Tibial nerve (tissue), 4 donors: ENCODE measurements around the gene ACER2. TPM values are rescaled to one million over a fixed set of nuclear protein-coding genes. Genes with fewer than 3 reads are reported as not detected.

Experiments used
- DNase-seq, 2 donors: peaks; one replicate each; pipeline ENCODE4 v3.0.0-alpha.2; 2019; ENCODE audit warnings: low spot score in 2 of 2
- H3K27ac ChIP-seq, 4 donors: fragments of 200-600 bp; sonication (generic) in 3 of 4; one replicate each; pipeline ENCODE4 v1.5.1; 2017 to 2019; ENCODE audit warnings: mild to moderate bottlenecking in 1 of 4
- H3K27me3 ChIP-seq, 2 donors: fragments of 200-600 bp; sonication (generic) in 1 of 2; one replicate each; pipeline versions ENCODE4 v1.5.1 to v1.6.0; 2017 to 2019
- H3K36me3 ChIP-seq, 3 donors: fragments of 200-600 bp; sonication (generic); one replicate each; pipeline ENCODE4 v1.5.1; 2018 to 2019
- H3K4me1 ChIP-seq, 4 donors: fragments of 200-600 bp; sonication (generic) in 3 of 4; one replicate each; pipeline ENCODE4 v1.5.1; 2017 to 2019
- H3K4me3 ChIP-seq, 4 donors: fragments of 200-600 bp; sonication (generic) in 3 of 4; one replicate each; pipeline ENCODE4 v1.5.1; 2017 to 2019; ENCODE audit warnings: mild to moderate bottlenecking in 1 of 4, moderate library complexity in 1 of 4
- H3K9me3 ChIP-seq, 4 donors: fragments of 200-600 bp; sonication (generic) in 3 of 4; one replicate each; pipeline ENCODE4 v1.5.1; 2017 to 2019
- CTCF ChIP-seq, 5 experiments: fragments of 200-600 bp in 3 of 5; fragments of 450-650 bp in 2 of 5; sonication (generic) in 3 of 5; IDR thresholded peaks; one replicate each; pipeline ENCODE4 v1.5.1; 2016 to 2019; ENCODE audit warnings: antibody characterized with exemption in 5 of 5, mild to moderate bottlenecking in 3 of 5, moderate library complexity in 2 of 5
- EP300 ChIP-seq, 2 donors: sonication (generic); formaldehyde crosslinking; IDR thresholded peaks; one replicate each; pipeline ENCODE4 v1.6.1; 2017; ENCODE audit warnings: antibody characterized with exemption in 2 of 2, mild to moderate bottlenecking in 1 of 2
- POLR2A ChIP-seq, 2 donors: fragments of 450-650 bp; IDR thresholded peaks; one replicate each; pipeline ENCODE4 v1.6.1; 2017; ENCODE audit warnings: antibody characterized with exemption in 2 of 2, mild to moderate bottlenecking in 2 of 2, moderate library complexity in 2 of 2
- WGBS, 2 donors: methylation state at CpG; one replicate each; pipeline ENCODE4 v1.1.5; 2018; 5-methylcytosine and 5-hydroxymethylcytosine counted together
- total RNA-seq, 4 donors: library from RNA; depleted of rRNA; stranded (reverse); fragments of >200 nt; gene quantifications; one replicate each; pipeline ENCODE4 v1.1.0, GENCODE V29; 2016

ACER2 gene
- total RNA-seq, 4 donors from 2014 or later = 3.8 to 11.7 (median 8.9) TPM

DNA sequence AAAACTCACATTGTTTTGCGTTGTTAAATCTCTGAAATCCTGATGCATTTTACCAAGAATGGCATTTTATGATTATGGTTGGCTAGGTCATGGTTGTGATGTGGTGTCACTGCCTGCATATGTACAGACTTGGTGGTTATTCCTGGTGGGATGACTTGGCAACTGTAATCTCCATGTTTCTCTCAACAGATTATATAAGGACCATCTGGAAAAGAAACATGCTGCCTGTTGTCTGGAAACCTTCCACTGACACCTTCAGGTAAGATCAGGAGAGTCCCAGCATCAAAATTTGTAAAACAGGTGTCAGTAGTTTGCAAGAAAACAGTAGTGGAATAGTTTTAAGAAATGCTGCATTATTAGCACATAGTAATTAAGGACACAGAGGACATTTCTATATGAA is 3.0 kb upstream of the ACER2 start:
- Histone ChIP-seq H3K36me3 (no peaks in the 10 kb centered on the region), H3K27me3 (no peaks in the 10 kb centered on the region), H3K4me1 (peaks cover 0 to 23% (median 6%) of the 10 kb centered on the region in 4 donors), H3K4me3 (no peak overlapping the region), H3K27ac (no peak overlapping the region), H3K9me3 (peaks cover 0 to 15% (median 2%) of the 10 kb centered on the region in 4 donors)
- DNase-seq = no peak
- TF ChIP-seq POLR2A (IDR thresholded peaks at IDR 0.05) (no peak), EP300 (IDR thresholded peaks at IDR 0.05) (no peak), CTCF (IDR thresholded peaks at IDR 0.05) (no peak)
- 83 to 84% methylated on average over 1 of the region's 1 CpG for WGBS, 2 donors

DNA sequence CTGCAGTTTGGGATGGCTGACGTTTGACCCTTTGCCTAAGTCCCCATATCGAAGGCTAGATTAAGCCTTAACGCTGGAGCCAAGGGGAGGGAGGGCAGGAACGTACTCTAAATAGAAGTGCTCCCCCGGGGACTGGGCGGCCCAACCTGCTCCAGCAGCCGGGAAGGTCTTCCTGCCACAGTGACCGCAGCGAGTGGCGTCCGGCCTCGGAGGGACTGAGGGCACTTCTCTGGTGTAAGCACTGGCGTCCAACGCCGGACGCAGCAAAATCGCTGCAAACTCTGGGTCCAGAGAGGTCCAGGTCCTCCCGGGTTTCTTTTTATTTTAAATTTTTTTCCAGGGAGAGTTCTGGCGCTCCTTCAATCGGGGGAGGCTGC is 505 bp upstream of the ACER2 start:
- peak in 1 of 2 donors; percentile 42 for DNase-seq
- Histone ChIP-seq H3K9me3 (peaks cover 0 to 8% (median under 1%) of the 10 kb centered on the region in 4 donors), H3K27me3 (no peaks in the 10 kb centered on the region), H3K36me3 (no peaks in the 10 kb centered on the region), H3K4me3 (peak overlapping the region; percentile 49 to 92 (median 76)), H3K27ac (peak overlapping the region; percentile 75 to 85 (median 78)), H3K4me1 (peaks cover 0 to 30% (median 6%) of the 10 kb centered on the region in 4 donors)
- no peak for TF ChIP-seq POLR2A (IDR thresholded peaks at IDR 0.05)
- TF ChIP-seq EP300 (IDR thresholded peaks at IDR 0.05) = no peak
- no peak for TF ChIP-seq CTCF (IDR thresholded peaks at IDR 0.05)
- WGBS, 2 donors = 3% methylated on average over 15 to 20 of the region's 20 CpGs

DNA sequence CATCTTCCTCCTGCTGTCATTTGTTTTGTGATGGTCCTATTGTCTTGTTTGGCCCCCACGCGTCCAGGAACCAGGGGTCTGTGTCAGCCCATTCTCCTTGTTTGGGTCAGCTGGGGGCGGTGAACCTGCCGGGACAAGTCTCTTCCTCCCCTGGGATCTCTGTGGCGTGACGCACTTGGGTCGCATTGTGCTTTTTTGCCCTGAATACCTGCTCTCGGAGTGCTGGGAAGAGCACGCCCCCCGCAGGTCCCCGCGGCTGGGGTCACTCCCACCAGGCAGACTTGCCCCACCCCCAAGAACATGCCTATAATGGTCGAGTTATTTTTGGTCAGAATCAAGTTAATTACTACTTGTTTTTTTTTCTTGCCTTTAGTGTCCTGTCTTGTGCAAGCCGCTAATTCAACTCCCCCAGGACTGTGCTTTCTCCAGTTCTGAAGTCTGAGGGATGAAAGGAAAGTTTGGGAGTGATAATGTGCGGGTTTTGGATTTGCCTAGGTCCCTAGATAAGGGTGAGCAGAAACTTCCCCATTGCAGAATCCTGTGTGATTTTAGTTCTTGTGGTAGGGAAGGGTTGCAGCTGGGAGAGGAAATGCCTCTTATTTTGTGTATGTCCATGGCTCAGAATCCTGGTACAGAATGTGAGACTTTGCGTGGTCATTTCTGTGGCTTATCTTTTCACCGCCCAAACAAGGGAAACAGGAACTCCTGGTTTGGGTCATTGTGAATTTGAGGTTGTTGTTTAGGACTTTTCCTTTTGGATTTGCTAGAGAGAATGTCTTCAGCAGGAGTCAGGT is 789 bp downstream of the ACER2 start:
- Histone ChIP-seq H3K36me3 (no peaks in the 10 kb centered on the region), H3K4me1 (peaks cover 0 to 30% (median 6%) of the 10 kb centered on the region in 4 donors), H3K27me3 (no peaks in the 10 kb centered on the region), H3K27ac (peak overlapping the region; percentile 75 to 85 (median 78)), H3K4me3 (peak overlapping the region; percentile 49 to 92 (median 76)), H3K9me3 (no peaks in the 10 kb centered on the region)
- 8 to 10% methylated on average over 16 to 17 of the region's 17 CpGs for WGBS, 2 donors
- peak in 1 of 2 donors; percentile 26 for DNase-seq
- TF ChIP-seq EP300 (IDR thresholded peaks at IDR 0.05) (no peak), POLR2A (IDR thresholded peaks at IDR 0.05) (no peak), CTCF (IDR thresholded peaks at IDR 0.05) (no peak)

GRCh38 chr9:19410195-19410503 is 1.3 kb downstream of the ACER2 start:
- 98 to 100% methylated on average over 2 of the region's 2 CpGs for WGBS, 2 donors
- DNase-seq = no peak
- no peaks in the 10 kb centered on the region for H3K27me3 ChIP-seq
- peak overlapping the region in 2 of 4 donors; percentile 49 to 84 for H3K4me3 ChIP-seq
- H3K4me1 ChIP-seq = peaks cover 0 to 30% (median 6%) of the 10 kb centered on the region in 4 donors
- TF ChIP-seq POLR2A (IDR thresholded peaks at IDR 0.05) (no peak), CTCF (IDR thresholded peaks at IDR 0.05) (no peak), EP300 (IDR thresholded peaks at IDR 0.05) (no peak)
- peak overlapping the region in 1 of 4 donors; percentile 75 for H3K27ac ChIP-seq
- H3K36me3 ChIP-seq = no peaks in the 10 kb centered on the region
- no peaks in the 10 kb centered on the region for H3K9me3 ChIP-seq

DNA sequence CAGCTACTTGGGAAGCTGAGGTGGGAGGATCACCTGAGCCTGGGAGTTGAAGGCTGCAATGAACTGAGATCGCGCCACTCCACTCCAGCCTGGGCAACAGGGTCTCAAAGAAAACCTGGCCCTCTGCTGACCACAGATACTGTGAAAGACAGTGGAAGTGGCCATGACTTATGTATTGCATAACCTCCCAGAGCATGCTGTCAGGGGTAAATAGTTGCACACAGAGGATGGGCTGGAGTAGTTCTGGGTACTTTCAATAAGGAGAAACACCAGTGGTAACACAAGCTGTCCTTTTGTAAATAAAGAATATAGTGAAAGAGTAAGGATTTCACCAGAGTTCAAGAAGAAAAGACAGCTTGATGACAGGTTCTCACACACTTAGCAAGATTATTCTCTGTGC is 1.8 kb downstream of the ACER2 start:
- WGBS, 2 donors = 100% methylated on average over 2 of the region's 2 CpGs
- no peak overlapping the region for H3K4me3 ChIP-seq
- H3K27me3 ChIP-seq = no peaks in the 10 kb centered on the region
- H3K9me3 ChIP-seq = no peaks in the 10 kb centered on the region
- peaks cover 0 to 30% (median 6%) of the 10 kb centered on the region in 4 donors for H3K4me1 ChIP-seq
- no peak for DNase-seq
- no peaks in the 10 kb centered on the region for H3K36me3 ChIP-seq
- no peak for TF ChIP-seq POLR2A (IDR thresholded peaks at IDR 0.05)
- no peak for TF ChIP-seq CTCF (IDR thresholded peaks at IDR 0.05)
- TF ChIP-seq EP300 (IDR thresholded peaks at IDR 0.05) = no peak
- peak overlapping the region in 1 of 4 donors; percentile 20 for H3K27ac ChIP-seq
